NCI-H2227 (cell line): Measurements from ENCODE around the gene SPTSSA.
"Not testable (repeated sequence)": the region's sequence is repeated elsewhere in the genome, so short reads cannot be mapped to it uniquely, and the experiment has no call there.

Experiments used
- DNase-seq: peaks from one replicate; lab custom pipeline; 2025; ENCODE audit not compliant: unreplicated experiment; lab: John Stamatoyannopoulos, UW

SPTSSA gene

GRCh38 chr14:34462132-34462893 is at the start of gene SPTSSA:
Gene SPTSSA, minus strand, starts transcription at chr14:34462240. Its CDS starts 33 bp downstream, at chr14:34462207.
- peak; percentile 96 for DNase-seq

- DNase-seq: no peak
These were observed 45.8 kb upstream of the SPTSSA start for GRCh38 chr14:34507884-34508283.

- no peak for DNase-seq
These were observed 45.4 kb upstream of the SPTSSA start for GRCh38 chr14:34507459-34507858.

- DNase-seq: not testable (repeated sequence)
These were observed 43.1 kb upstream of the SPTSSA start for GRCh38 chr14:34505124-34505491.

- not testable (repeated sequence) for DNase-seq
These were observed 42.0 kb upstream of the SPTSSA start for GRCh38 chr14:34504027-34504426.

GRCh38 chr14:34502545-34503225 is 40.6 kb upstream of the SPTSSA start:
- DNase-seq: no peak

- no peak for DNase-seq
These were observed 40.0 kb upstream of the SPTSSA start for GRCh38 chr14:34502001-34502400.

GRCh38 chr14:34501004-34501580 is 39.1 kb upstream of the SPTSSA start:
- no peak for DNase-seq

- no peak for DNase-seq
These were observed 36.8 kb upstream of the SPTSSA start for GRCh38 chr14:34498684-34499412.

- no peak for DNase-seq
These were observed 34.9 kb upstream of the SPTSSA start for GRCh38 chr14:34496679-34497513.

GRCh38 chr14:34496007-34496678 is 34.1 kb upstream of the SPTSSA start:
- no peak for DNase-seq

GRCh38 chr14:34489324-34489723 is 27.3 kb upstream of the SPTSSA start:
- DNase-seq: no peak

- no peak for DNase-seq
These were observed 26.5 kb upstream of the SPTSSA start for GRCh38 chr14:34488528-34488927.

GRCh38 chr14:34484726-34485125 is 22.7 kb upstream of the SPTSSA start:
- DNase-seq: no peak

GRCh38 chr14:34482463-34482862 is 20.4 kb upstream of the SPTSSA start:
- DNase-seq: no peak

- no peak for DNase-seq
These were observed 17.7 kb upstream of the SPTSSA start for GRCh38 chr14:34479694-34480093.

- DNase-seq: no peak
These were observed 16.2 kb upstream of the SPTSSA start for GRCh38 chr14:34478261-34478660.

- not testable (repeated sequence) for DNase-seq
These were observed 14.0 kb upstream of the SPTSSA start for GRCh38 chr14:34476036-34476435.

GRCh38 chr14:34475163-34475562 is 13.1 kb upstream of the SPTSSA start:
- DNase-seq: no peak

GRCh38 chr14:34474187-34474679 is 12.2 kb upstream of the SPTSSA start:
- no peak for DNase-seq
